OCI-LY7 (cell line): Measurements from ENCODE around the gene PPM1F.
"Not testable (repeated sequence)": the region's sequence is repeated elsewhere in the genome, so short reads cannot be mapped to it uniquely, and the experiment has no call there.

Source experiments
- CTCF ChIP-seq: fragments of 200-600 bp; sonication (generic); conservative IDR thresholded peaks from 2 replicates; pipeline ENCODE4 v1.5.1; 2014; ENCODE audit warnings: mild to moderate bottlenecking, antibody characterized with exemption, low read length, moderate library complexity, mixed read lengths
- EZH2phosphoT487 ChIP-seq: fragments of 200-600 bp; sonication (generic); IDR thresholded peaks from 2 replicates; pipeline ENCODE4 v1.6.1; 2018; ENCODE audit warnings: low read depth, borderline replicate concordance, mild to moderate bottlenecking, mixed run types, antibody characterized with exemption, low read length, moderate library complexity, mixed read lengths

- 0 out of 2 replicates have a peak, but pooled peaks have one; percentile 28 for TF ChIP-seq CTCF
- not testable (repeated sequence) for TF ChIP-seq EZH2phosphoT487
Observed at GRCh38 chr22:21939935-21940334, 12.7 kb downstream of the PPM1F start.
